ENCODE results near the gene IL6R. TPM values are rescaled to one million over a fixed set of nuclear protein-coding genes. Genes with fewer than 3 reads are reported as not detected.

IL6R gene
- total and polyA plus RNA-seq, 2 of the 4 experiments (the other 2 are of a cell fraction) = 5.3 to 9.5 TPM

DNA sequence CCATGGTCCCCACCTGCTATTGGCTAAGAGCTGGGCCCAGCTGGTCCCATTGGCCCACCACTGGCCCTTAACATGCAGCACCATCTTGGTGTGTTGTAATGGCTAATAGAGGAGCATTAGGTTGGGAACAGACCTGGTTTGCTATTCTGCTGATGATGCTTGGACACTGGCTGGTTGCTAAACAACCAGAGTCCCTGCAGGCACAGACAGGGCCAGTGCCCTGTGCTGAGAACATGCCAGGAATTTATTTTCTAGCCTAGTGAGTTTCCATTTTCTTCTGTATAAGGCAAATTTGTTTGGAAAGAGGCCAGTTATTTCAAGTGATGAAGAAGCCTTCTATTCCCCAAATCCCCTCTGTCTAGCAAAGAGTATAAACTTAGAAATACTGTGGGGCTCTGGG is 53.9 kb downstream of the IL6R start:
- TF ChIP-seq BHLHE40 (IDR thresholded peaks at IDR 0.05; ENCODE audit: low read depth, low read length) = no peak
- TF ChIP-seq RCOR1 (IDR thresholded peaks at IDR 0.05; ENCODE audit: insufficient replicate concordance, low read length) = no peak
- TF ChIP-seq, protein P1, sequence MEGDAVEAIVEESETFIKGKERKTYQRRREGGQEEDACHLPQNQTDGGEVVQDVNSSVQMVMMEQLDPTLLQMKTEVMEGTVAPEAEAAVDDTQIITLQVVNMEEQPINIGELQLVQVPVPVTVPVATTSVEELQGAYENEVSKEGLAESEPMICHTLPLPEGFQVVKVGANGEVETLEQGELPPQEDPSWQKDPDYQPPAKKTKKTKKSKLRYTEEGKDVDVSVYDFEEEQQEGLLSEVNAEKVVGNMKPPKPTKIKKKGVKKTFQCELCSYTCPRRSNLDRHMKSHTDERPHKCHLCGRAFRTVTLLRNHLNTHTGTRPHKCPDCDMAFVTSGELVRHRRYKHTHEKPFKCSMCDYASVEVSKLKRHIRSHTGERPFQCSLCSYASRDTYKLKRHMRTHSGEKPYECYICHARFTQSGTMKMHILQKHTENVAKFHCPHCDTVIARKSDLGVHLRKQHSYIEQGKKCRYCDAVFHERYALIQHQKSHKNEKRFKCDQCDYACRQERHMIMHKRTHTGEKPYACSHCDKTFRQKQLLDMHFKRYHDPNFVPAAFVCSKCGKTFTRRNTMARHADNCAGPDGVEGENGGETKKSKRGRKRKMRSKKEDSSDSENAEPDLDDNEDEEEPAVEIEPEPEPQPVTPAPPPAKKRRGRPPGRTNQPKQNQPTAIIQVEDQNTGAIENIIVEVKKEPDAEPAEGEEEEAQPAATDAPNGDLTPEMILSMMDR (conservative IDR thresholded peaks at IDR 0.05; ENCODE audit: low read depth, low read length) = no peak
- TF ChIP-seq MAFK (IDR thresholded peaks at IDR 0.05; ENCODE audit: low read depth, low read length) = no peak
- TF ChIP-seq FOS (IDR thresholded peaks at IDR 0.05; ENCODE audit: low read depth, low read length) = no peak
- TF ChIP-seq CHD1 (IDR thresholded peaks at IDR 0.05; ENCODE audit: low read depth, low read length) = no peak
- TF ChIP-seq NFE2L2 (IDR thresholded peaks at IDR 0.05; ENCODE audit: low read depth, low read length) = no peak
- TF ChIP-seq POLR2A (IDR thresholded peaks at IDR 0.05; ENCODE audit: low read depth, low read length) = no peak
- DNase-seq = no peak
- H3K4me2 ChIP-seq (ENCODE audit: low read depth, low read length) = no peak overlapping the region
- H3K18ac ChIP-seq (ENCODE audit: low read depth, low read length) = no peak overlapping the region
- in situ Hi-C loops (cut with MboI; ENCODE audit: low sequenced_read_pairs) = no loop called here
- intact Hi-C loops (cut with micrococcal nuclease) = no loop called here
- H3K4me3 ChIP-seq (ENCODE audit: insufficient read depth, low read depth, low read length) = no peak overlapping the region
- H3K4me1 ChIP-seq (ENCODE audit: control insufficient read depth, insufficient read depth, low read length) = peaks cover 8% of the 10 kb centered on the region
- no peaks in the 10 kb centered on the region for H3K79me1 ChIP-seq (ENCODE audit: low read depth in 1 of 2, low read length in 2 of 2)
- no peaks in the 10 kb centered on the region; the same call in 1 of the 2 replicates for H3K9me3 ChIP-seq (ENCODE audit: control insufficient read depth, insufficient read depth, low read length)
- dilution Hi-C loops (cut with HindIII; ENCODE audit: low sequenced_read_pairs, unreplicated experiment) = no loop called here
- no peak overlapping the region for H3K27ac ChIP-seq (ENCODE audit: insufficient read depth, low read length)
- H3K9ac ChIP-seq (ENCODE audit: low read depth, low read length) = no peak overlapping the region
- H4K5ac ChIP-seq (ENCODE audit: low read depth, low read length) = no peak overlapping the region
- no peak overlapping the region for H2AK9ac ChIP-seq (replicated peaks; ENCODE audit: low read depth, low read length, poor library complexity)
- H2BK15ac ChIP-seq (ENCODE audit: low read depth, low read length) = no peak overlapping the region
- no TSS peak for BruUV-seq (replicated peaks)
- ChIA-PET POLR2A (ENCODE audit: unreplicated experiment) (no interaction called here), CTCF (no interaction called here)
- no peak overlapping the region for H3K4ac ChIP-seq (ENCODE audit: low read depth, low read length)
- no peak overlapping the region for H3K14ac ChIP-seq (replicated peaks; ENCODE audit: low read depth, low read length)
- H2AFZ ChIP-seq (replicated peaks; ENCODE audit: low read length, poor library complexity) = no peak overlapping the region
- no peak overlapping the region for H4K8ac ChIP-seq (ENCODE audit: low read depth in 2 of 2, low read length in 2 of 2)
- no peaks in the 10 kb centered on the region for H3K27me3 ChIP-seq (ENCODE audit: control insufficient read depth, insufficient read depth, low read length)
- no peak overlapping the region for H2BK20ac ChIP-seq (ENCODE audit: low read depth, low read length)
- H2BK120ac ChIP-seq (ENCODE audit: low read depth, low read length) = no peak overlapping the region
- H3K36me3 ChIP-seq (ENCODE audit: control insufficient read depth, insufficient read depth, low read length) = peaks cover 23% of the 10 kb centered on the region
- no peak overlapping the region for H3K23ac ChIP-seq (ENCODE audit: low read depth, low read length)
- no peak for ATAC-seq (ENCODE audit: low read depth)
- no peak overlapping the region for H2BK5ac ChIP-seq (ENCODE audit: low read depth, low read length, poor library complexity, severe bottlenecking)
- peaks cover 9% of the 10 kb centered on the region for H3K9me1 ChIP-seq (ENCODE audit: insufficient read depth, low read length)
- no peaks in the 10 kb centered on the region for H4K20me1 ChIP-seq (ENCODE audit: insufficient read depth, low read length)
- H3K56ac ChIP-seq (ENCODE audit: extremely low read depth, insufficient read depth, low read length) = no peak overlapping the region
- no peak overlapping the region for H2AK5ac ChIP-seq (ENCODE audit: low read depth, low read length)
- H4K91ac ChIP-seq (ENCODE audit: insufficient read depth, low read depth, low read length) = no peak overlapping the region

All from IMR-90 (cell line).